ENCODE results near the gene TMEM80.

The TMEM80 gene

DNA sequence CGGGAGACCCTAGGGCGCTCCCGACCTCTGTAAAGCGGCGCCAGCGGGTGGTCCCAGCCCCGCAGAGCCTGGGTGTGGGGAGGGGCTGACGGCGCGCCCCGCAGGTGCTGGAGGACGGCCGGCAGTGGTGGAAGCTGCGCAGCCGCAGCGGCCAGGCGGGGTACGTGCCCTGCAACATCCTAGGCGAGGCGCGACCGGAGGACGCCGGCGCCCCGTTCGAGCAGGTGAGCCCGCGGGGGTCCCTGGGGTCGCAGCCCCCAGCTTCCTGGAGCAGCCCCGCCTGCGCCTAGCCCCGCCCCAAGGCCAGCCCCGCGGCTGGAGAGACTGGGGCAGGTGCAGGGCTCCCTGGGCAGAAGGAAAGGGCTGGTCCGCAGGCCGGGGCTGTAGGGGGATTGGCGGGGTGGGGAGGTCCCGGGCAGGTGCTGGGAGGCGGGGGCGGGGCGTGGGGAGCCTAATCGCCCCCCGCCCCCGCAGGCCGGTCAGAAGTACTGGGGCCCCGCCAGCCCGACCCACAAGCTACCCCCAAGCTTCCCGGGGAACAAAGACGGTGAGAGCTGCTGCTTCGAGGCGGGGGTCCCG, 30.1 kb downstream of the TMEM80 start:
- 6% methylated on average over 15 of the region's 53 CpGs for WGBS
- Histone ChIP-seq H3K23ac (ENCODE audit: low read length in 2 of 2) (no peak overlapping the region), H3K27me3 (ENCODE audit: control insufficient read depth in 1 of 2, insufficient read depth in 1 of 2, low read length in 2 of 2) (no peaks in the 10 kb centered on the region), H2BK12ac (ENCODE audit: low read length in 2 of 2) (no peak overlapping the region), H3K4me3 (ENCODE audit: insufficient read depth in 1 of 2, low read depth in 1 of 2, low read length in 2 of 2) (no peak overlapping the region), H2BK15ac (ENCODE audit: low read depth, poor library complexity, severe bottlenecking) (peak overlapping the region; percentile 4), H2AFZ (ENCODE audit: low read depth, low read length) (no peak overlapping the region), H3K4me1 (ENCODE audit: control insufficient read depth, insufficient read depth, low read depth, low read length) (peaks cover 48% of the 10 kb centered on the region), H3K9ac (ENCODE audit: low read length) (no peak overlapping the region), H4K8ac (ENCODE audit: low read length) (no peak overlapping the region), H2BK120ac (ENCODE audit: low read depth, low read length) (no peak overlapping the region), H3K4me2 (ENCODE audit: low read length, poor library complexity, severe bottlenecking) (no peak overlapping the region), H3K27ac (ENCODE audit: low read length, poor library complexity, severe bottlenecking) (no peak overlapping the region), H2BK5ac (ENCODE audit: low read depth, low read length, poor library complexity, severe bottlenecking) (no peak overlapping the region), H3K79me1 (replicated peaks; ENCODE audit: low read length, poor library complexity, severe bottlenecking) (peaks cover 15% of the 10 kb centered on the region), H3K14ac (ENCODE audit: low read length in 2 of 2) (no peak overlapping the region), H3K9me3 (ENCODE audit: control insufficient read depth, low read length) (no peaks in the 10 kb centered on the region), H2AK5ac (ENCODE audit: low read length, severe bottlenecking) (no peak overlapping the region), H4K91ac (ENCODE audit: low read length) (no peak overlapping the region), H3K36me3 (ENCODE audit: control insufficient read depth in 1 of 2, insufficient read depth in 2 of 2, low read depth in 1 of 2, low read length in 2 of 2) (peaks cover 22 to 70% of the 10 kb centered on the region in 2 experiments), H3K4ac (ENCODE audit: low read depth in 1 of 2, low read length in 2 of 2) (no peak overlapping the region), H3K18ac (ENCODE audit: low read depth in 1 of 2, low read length in 2 of 2) (no peak overlapping the region)
- DNase-seq: no peak

DNA sequence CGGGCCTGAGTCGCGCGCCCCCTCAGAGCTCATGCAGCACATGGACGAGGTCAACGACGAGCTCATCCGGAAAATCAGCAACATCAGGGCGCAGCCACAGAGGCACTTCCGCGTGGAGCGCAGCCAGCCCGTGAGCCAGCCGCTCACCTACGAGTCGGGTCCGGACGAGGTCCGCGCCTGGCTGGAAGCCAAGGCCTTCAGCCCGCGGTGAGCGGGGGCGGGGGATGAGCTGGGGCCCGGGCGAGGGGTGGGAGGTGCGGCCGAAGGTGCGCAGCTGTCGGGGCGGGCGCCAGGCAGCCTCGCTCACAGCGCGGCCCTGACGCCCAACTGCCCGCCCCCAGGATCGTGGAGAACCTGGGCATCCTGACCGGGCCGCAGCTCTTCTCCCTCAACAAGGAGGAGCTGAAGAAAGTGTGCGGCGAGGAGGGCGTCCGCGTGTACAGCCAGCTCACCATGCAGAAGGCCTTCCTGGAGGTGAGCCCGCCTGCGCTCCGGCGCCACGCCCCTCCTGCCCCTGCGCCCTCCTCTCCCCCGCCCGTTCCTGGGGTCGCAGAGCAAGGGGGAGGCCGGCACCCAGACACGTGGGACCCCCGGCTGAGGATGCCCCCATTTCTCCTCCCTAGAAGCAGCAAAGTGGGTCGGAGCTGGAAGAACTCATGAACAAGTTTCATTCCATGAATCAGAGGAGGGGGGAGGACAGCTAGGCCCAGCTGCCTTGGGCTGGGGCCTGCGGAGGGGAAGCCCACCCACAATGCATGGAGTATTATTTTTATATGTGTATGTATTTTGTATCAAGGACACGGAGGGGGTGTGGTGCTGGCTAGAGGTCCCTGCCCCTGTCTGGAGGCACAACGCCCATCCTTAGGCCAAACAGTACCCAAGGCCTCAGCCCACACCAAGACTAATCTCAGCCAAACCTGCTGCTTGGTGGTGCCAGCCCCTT, 30.9 kb downstream of the TMEM80 start:
- peak overlapping the region in 1 of 2 experiments; percentile 38 for H3K14ac ChIP-seq (ENCODE audit: low read length in 2 of 2)
- H2BK12ac ChIP-seq (ENCODE audit: low read length in 2 of 2): no peak overlapping the region
- H4K91ac ChIP-seq (ENCODE audit: low read length): no peak overlapping the region
- H3K4me3 ChIP-seq (ENCODE audit: insufficient read depth in 1 of 2, low read depth in 1 of 2, low read length in 2 of 2): no peak overlapping the region
- H3K36me3 ChIP-seq (ENCODE audit: control insufficient read depth in 1 of 2, insufficient read depth in 2 of 2, low read depth in 1 of 2, low read length in 2 of 2): peaks cover 22 to 62% of the 10 kb centered on the region in 2 experiments
- H3K4me1 ChIP-seq (ENCODE audit: control insufficient read depth, insufficient read depth, low read depth, low read length): peaks cover 48% of the 10 kb centered on the region
- no peak overlapping the region for H2BK120ac ChIP-seq (ENCODE audit: low read depth, low read length)
- peak overlapping the region in 1 of 2 experiments; percentile 51 for H3K23ac ChIP-seq (ENCODE audit: low read length in 2 of 2)
- peak overlapping the region; percentile 39 for H2BK15ac ChIP-seq (ENCODE audit: low read depth, poor library complexity, severe bottlenecking)
- 34% methylated on average over 57 of the region's 61 CpGs for WGBS
- peak overlapping the region; percentile 4 for H2BK5ac ChIP-seq (ENCODE audit: low read depth, low read length, poor library complexity, severe bottlenecking)
- H3K27me3 ChIP-seq (ENCODE audit: control insufficient read depth in 1 of 2, insufficient read depth in 1 of 2, low read length in 2 of 2): peaks cover 0 to 3% of the 10 kb centered on the region in 2 experiments
- H3K27ac ChIP-seq (ENCODE audit: low read length, poor library complexity, severe bottlenecking): peak overlapping the region; percentile 79
- peak overlapping the region; percentile 30 for H2AFZ ChIP-seq (ENCODE audit: low read depth, low read length)
- no peak overlapping the region for H3K9ac ChIP-seq (ENCODE audit: low read length)
- no peak for DNase-seq
- H3K4me2 ChIP-seq (ENCODE audit: low read length, poor library complexity, severe bottlenecking): no peak overlapping the region
- no peak overlapping the region for H3K4ac ChIP-seq (ENCODE audit: low read depth in 1 of 2, low read length in 2 of 2)
- peak overlapping the region; percentile 76 for H4K8ac ChIP-seq (ENCODE audit: low read length)
- peak overlapping the region; percentile 11 for H2AK5ac ChIP-seq (ENCODE audit: low read length, severe bottlenecking)
- no peak overlapping the region for H3K18ac ChIP-seq (ENCODE audit: low read depth in 1 of 2, low read length in 2 of 2)
- H3K79me1 ChIP-seq (replicated peaks; ENCODE audit: low read length, poor library complexity, severe bottlenecking): peaks cover 15% of the 10 kb centered on the region
- H3K9me3 ChIP-seq (ENCODE audit: control insufficient read depth, low read length): no peaks in the 10 kb centered on the region

GRCh38 chr11:727281-727701, 31.7 kb downstream of the TMEM80 start:
- H2BK12ac ChIP-seq (ENCODE audit: low read length in 2 of 2): no peak overlapping the region
- H3K9ac ChIP-seq (ENCODE audit: low read length): peak overlapping the region; percentile 33
- H2BK120ac ChIP-seq (ENCODE audit: low read depth, low read length): no peak overlapping the region
- H3K4me2 ChIP-seq (ENCODE audit: low read length, poor library complexity, severe bottlenecking): no peak overlapping the region
- H3K14ac ChIP-seq (ENCODE audit: low read length in 2 of 2): no peak overlapping the region
- no peaks in the 10 kb centered on the region for H3K9me3 ChIP-seq (ENCODE audit: control insufficient read depth, low read length)
- H2AFZ ChIP-seq (ENCODE audit: low read depth, low read length): no peak overlapping the region
- H3K18ac ChIP-seq (ENCODE audit: low read depth in 1 of 2, low read length in 2 of 2): no peak overlapping the region
- peak overlapping the region; percentile 79 for H3K27ac ChIP-seq (ENCODE audit: low read length, poor library complexity, severe bottlenecking)
- H4K91ac ChIP-seq (ENCODE audit: low read length): no peak overlapping the region
- H2AK5ac ChIP-seq (ENCODE audit: low read length, severe bottlenecking): peak overlapping the region; percentile 30
- WGBS: 96% methylated on average over 12 of the region's 12 CpGs
- H3K4me1 ChIP-seq (ENCODE audit: control insufficient read depth, insufficient read depth, low read depth, low read length): peaks cover 48% of the 10 kb centered on the region
- H2BK5ac ChIP-seq (ENCODE audit: low read depth, low read length, poor library complexity, severe bottlenecking): no peak overlapping the region
- H2BK15ac ChIP-seq (ENCODE audit: low read depth, poor library complexity, severe bottlenecking): no peak overlapping the region
- H3K36me3 ChIP-seq (ENCODE audit: control insufficient read depth in 1 of 2, insufficient read depth in 2 of 2, low read depth in 1 of 2, low read length in 2 of 2): peaks cover 20 to 54% of the 10 kb centered on the region in 2 experiments
- H3K4me3 ChIP-seq (ENCODE audit: insufficient read depth in 1 of 2, low read depth in 1 of 2, low read length in 2 of 2): no peak overlapping the region
- no peak overlapping the region for H3K4ac ChIP-seq (ENCODE audit: low read depth in 1 of 2, low read length in 2 of 2)
- H3K79me1 ChIP-seq (replicated peaks; ENCODE audit: low read length, poor library complexity, severe bottlenecking): peaks cover 13% of the 10 kb centered on the region
- peaks cover 0 to 4% of the 10 kb centered on the region in 2 experiments for H3K27me3 ChIP-seq (ENCODE audit: control insufficient read depth in 1 of 2, insufficient read depth in 1 of 2, low read length in 2 of 2)
- DNase-seq: no peak
- no peak overlapping the region for H3K23ac ChIP-seq (ENCODE audit: low read length in 2 of 2)
- no peak overlapping the region for H4K8ac ChIP-seq (ENCODE audit: low read length)
